ENCODE results near the gene TAGLN3. TPM values are rescaled to one million over a fixed set of nuclear protein-coding genes. Genes with fewer than 3 reads are reported as not detected.

TAGLN3 gene
- total and polyA plus RNA-seq, 2 donors from 2014 or later: 0.79 to 5.7 TPM

GRCh38 chr3:111979434-111980038 lies 19.2 kb upstream of the TAGLN3 start:
- intact Hi-C loops (cut with DNase I): no loop called here

GRCh38 chr3:111980716-111981456 lies 17.8 kb upstream of the TAGLN3 start:
- peak overlapping the region in 1 of 2 donors; percentile 1 for H3K27ac ChIP-seq (ENCODE audit: low read depth in 2 of 2, low read length in 2 of 2)
- FAIRE-seq (no peak), DNase-seq (no peak)
- no peak overlapping the region for H3K9ac ChIP-seq (ENCODE audit: low read length in 3 of 3)
- no peak for TF ChIP-seq CTCF (IDR thresholded peaks at IDR 0.05; ENCODE audit: borderline replicate concordance, extremely low read depth, insufficient read depth)
- peaks cover 0 to 3% (median 0%) of the 10 kb centered on the region in 3 donors for H3K36me3 ChIP-seq (ENCODE audit: control insufficient read depth in 2 of 3, insufficient read depth in 3 of 3, low read length in 3 of 3)
- intact Hi-C loops (cut with DNase I): no loop called here
- H3K9me3 ChIP-seq (ENCODE audit: control insufficient read depth in 2 of 3, insufficient read depth in 1 of 3, low read length in 3 of 3): no peaks in the 10 kb centered on the region
- peaks cover 0 to 12% (median 5%) of the 10 kb centered on the region in 3 donors for H3K4me1 ChIP-seq (ENCODE audit: control insufficient read depth in 2 of 3, insufficient read depth in 2 of 3, low read depth in 1 of 3, low read length in 3 of 3)
- no peaks in the 10 kb centered on the region for H3K27me3 ChIP-seq (ENCODE audit: control insufficient read depth, insufficient read depth, low read length)
- H3K4me3 ChIP-seq (ENCODE audit: low read length in 3 of 3): peak overlapping the region in 2 of 3 donors; percentile 37 to 96

More at GRCh38 chr3:111979434-111980038, 19.2 kb upstream of the TAGLN3 start:
- peak overlapping the region; percentile 83 to 88 for H3K27ac ChIP-seq (ENCODE audit: low read depth in 2 of 2, low read length in 2 of 2)
- no peaks in the 10 kb centered on the region for H3K27me3 ChIP-seq (ENCODE audit: control insufficient read depth, insufficient read depth, low read length)
- no peak for FAIRE-seq
- peaks cover 0 to 12% (median 5%) of the 10 kb centered on the region in 3 donors for H3K4me1 ChIP-seq (ENCODE audit: control insufficient read depth in 2 of 3, insufficient read depth in 2 of 3, low read depth in 1 of 3, low read length in 3 of 3)
- no peak for TF ChIP-seq CTCF (IDR thresholded peaks at IDR 0.05; ENCODE audit: borderline replicate concordance, extremely low read depth, insufficient read depth)
- peaks cover 0 to 3% (median 2%) of the 10 kb centered on the region in 3 donors for H3K36me3 ChIP-seq (ENCODE audit: control insufficient read depth in 2 of 3, insufficient read depth in 3 of 3, low read length in 3 of 3)
- no peaks in the 10 kb centered on the region for H3K9me3 ChIP-seq (ENCODE audit: control insufficient read depth in 2 of 3, insufficient read depth in 1 of 3, low read length in 3 of 3)
- peak in 1 of 5 donors; percentile 34 for DNase-seq
- H3K4me3 ChIP-seq (ENCODE audit: low read length in 3 of 3): peak overlapping the region; percentile 90 to 96 (median 92)
- peak overlapping the region; percentile 66 to 91 (median 91) for H3K9ac ChIP-seq (ENCODE audit: low read length in 3 of 3)

GRCh38 chr3:111981457-111981763 lies 17.3 kb upstream of the TAGLN3 start:
- Histone ChIP-seq H3K9ac (ENCODE audit: low read length in 3 of 3) (no peak overlapping the region), H3K9me3 (ENCODE audit: control insufficient read depth in 2 of 3, insufficient read depth in 1 of 3, low read length in 3 of 3) (no peaks in the 10 kb centered on the region), H3K27me3 (ENCODE audit: control insufficient read depth, insufficient read depth, low read length) (no peaks in the 10 kb centered on the region), H3K4me1 (ENCODE audit: control insufficient read depth in 2 of 3, insufficient read depth in 2 of 3, low read depth in 1 of 3, low read length in 3 of 3) (peaks cover 0 to 12% (median 5%) of the 10 kb centered on the region in 3 donors), H3K4me3 (ENCODE audit: low read length in 3 of 3) (peak overlapping the region in 2 of 3 donors; percentile 33 to 45), H3K36me3 (ENCODE audit: control insufficient read depth in 2 of 3, insufficient read depth in 3 of 3, low read length in 3 of 3) (peaks cover 0 to 3% (median 0%) of the 10 kb centered on the region in 3 donors), H3K27ac (ENCODE audit: low read depth in 2 of 2, low read length in 2 of 2) (peak overlapping the region in 1 of 2 donors; percentile 26)
- no peak for DNase-seq
- FAIRE-seq: peak; percentile 53
- intact Hi-C loops (cut with DNase I): no loop called here
- TF ChIP-seq CTCF (IDR thresholded peaks at IDR 0.05; ENCODE audit: borderline replicate concordance, extremely low read depth, insufficient read depth): no peak
